ENCODE results near the gene DUSP18. TPM values are rescaled to one million over a fixed set of nuclear protein-coding genes. Genes with fewer than 3 reads are reported as not detected.

Gene DUSP18
- total and polyA plus RNA-seq, 9 of the 15 experiments (the other 6 are each of a cell fraction or from before 2014, with no cell fraction given): 1.00 to 3.7 (median 1.5) TPM

GRCh38 chr22:30689622-30690021 is 21.9 kb upstream of the DUSP18 start:
- Histone ChIP-seq H2AFZ (ENCODE audit: low read depth, low read length) (no peak overlapping the region), H3K27ac (ENCODE audit: extremely low read depth, low read depth, low read length) (no peak overlapping the region), H3K9me3 (replicated peaks; ENCODE audit: control insufficient read depth, insufficient read depth, low read depth, low read length) (no peaks in the 10 kb centered on the region), H3K4me1 (replicated peaks in 1 of 2; ENCODE audit: control insufficient read depth in 2 of 2, insufficient read depth in 2 of 2, low read length in 2 of 2) (peaks cover 0 to 6% of the 10 kb centered on the region in 2 experiments; a peak in 2 of 5 replicates), H3K9ac (ENCODE audit: insufficient read depth in 1 of 2, low read depth in 2 of 2, low read length in 2 of 2) (no peak overlapping the region), H3K9me1 (ENCODE audit: control insufficient read depth, insufficient read depth, low read length) (no peaks in the 10 kb centered on the region), H4K20me1 (replicated peaks; ENCODE audit: control insufficient read depth, insufficient read depth, low read length) (no peaks in the 10 kb centered on the region), H3K4me2 (ENCODE audit: insufficient read depth, low read length) (no peak overlapping the region), H3K36me3 (ENCODE audit: control insufficient read depth, insufficient read depth, low read length) (no peaks in the 10 kb centered on the region), H3K27me3 (ENCODE audit: control insufficient read depth in 2 of 2, insufficient read depth in 2 of 2, low read length in 2 of 2) (no peaks in the 10 kb centered on the region), H3K4me3 (no peak overlapping the region), H3K79me2 (ENCODE audit: control insufficient read depth, insufficient read depth, low read length) (no peaks in the 10 kb centered on the region)
- ATAC-seq (no peak), DNase-seq (ENCODE audit: extremely low read depth in 1 of 4, low spot score in 3 of 4) (no peak), FAIRE-seq (no peak)
- in situ Hi-C loops (cut with MboI) (no loop called here), intact Hi-C loops (cut with micrococcal nuclease) (no loop called here)
- TF ChIP-seq TAF15 (IDR thresholded peaks at IDR 0.05; ENCODE audit: low read depth, low read length): no peak
- TF ChIP-seq TCF7 (IDR thresholded peaks at IDR 0.05; ENCODE audit: borderline replicate concordance): no peak
- no peak for TF ChIP-seq CEBPB (tag; IDR thresholded peaks at IDR 0.05)
- no peak for TF ChIP-seq ATF7 (IDR thresholded peaks at IDR 0.05)
- TF ChIP-seq ZFP36 (IDR thresholded peaks at IDR 0.05; ENCODE audit: low read depth, low read length, partially characterized antibody): no peak
- no peak for TF ChIP-seq ZNF696 (CRISPR knock-in tag; conservative IDR thresholded peaks at IDR 0.05)
- TF ChIP-seq SNAPC5 (CRISPR knock-in tag; IDR thresholded peaks at IDR 0.05): no peak
- no peak for TF ChIP-seq NEUROD1 (IDR thresholded peaks at IDR 0.05; ENCODE audit: borderline replicate concordance, low read depth, low read length, partially characterized antibody)
- TF ChIP-seq DPF2 (IDR thresholded peaks at IDR 0.05): no peak
- TF ChIP-seq SLC30A9 (CRISPR knock-in tag; IDR thresholded peaks at IDR 0.05): no peak
- BruUV-seq (replicated peaks): no TSS peak
- ChIA-PET POLR2A (interaction anchor here (0.6 kb wide), 1 partner anchor 13 kb away, joined by 3 read pairs; no protein-coding TSS in a partner anchor), CTCF (ENCODE audit: low intra/inter-chr PET ratio) (no interaction called here)
- WGBS (ENCODE audit: insufficient coverage, low coverage, missing lambda C conversion rate): 18% methylated on average over 1 of the region's 1 CpG

All from K562 (cell line).